Measurements from ENCODE around the gene GALK2. TPM values are rescaled to one million over a fixed set of nuclear protein-coding genes. Genes with fewer than 3 reads are reported as not detected.

Gene GALK2
- total RNA-seq, 1 donor from 2014 or later, result 28.6 TPM

DNA sequence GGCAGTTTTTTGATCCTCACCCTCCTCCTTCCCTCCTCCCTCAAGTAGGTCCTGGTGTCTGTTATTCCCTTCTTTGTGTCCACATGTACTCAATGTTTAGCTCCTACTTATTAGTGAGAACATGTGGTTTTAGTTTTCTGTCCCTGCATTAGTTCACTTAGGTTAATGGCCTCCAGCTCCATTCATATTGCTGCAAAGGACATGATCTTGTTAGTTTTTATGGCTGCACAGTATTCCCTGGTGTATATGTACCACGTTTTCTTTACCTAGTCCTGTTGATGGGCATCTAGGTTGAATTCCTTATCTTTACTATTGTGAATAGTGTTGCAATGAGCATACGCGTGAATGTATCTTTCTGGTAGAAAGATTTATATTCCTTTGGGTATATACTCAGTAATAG, 191.3 kb downstream of the GALK2 start:
- no peak for TF ChIP-seq CTCF (IDR thresholded peaks at IDR 0.05; ENCODE audit: insufficient read depth, low read length, poor library complexity, severe bottlenecking)
- DNase-seq (ENCODE audit: low read depth), result no peak
- Histone ChIP-seq H3K27me3 (ENCODE audit: control insufficient read depth, insufficient read depth, low read length) (no peaks in the 10 kb centered on the region), H3K36me3 (ENCODE audit: control insufficient read depth, insufficient read depth, low read length) (no peaks in the 10 kb centered on the region), H3K4me3 (ENCODE audit: low read depth, low read length) (no peak overlapping the region)

GRCh38 chr15:49366496-49366895, 196.4 kb downstream of the GALK2 start:
- Histone ChIP-seq H3K4me3 (ENCODE audit: low read depth, low read length) (no peak overlapping the region), H3K27me3 (ENCODE audit: control insufficient read depth, insufficient read depth, low read length) (no peaks in the 10 kb centered on the region), H3K36me3 (ENCODE audit: control insufficient read depth, insufficient read depth, low read length) (no peaks in the 10 kb centered on the region)
- no peak for DNase-seq (ENCODE audit: low read depth)
- no peak for TF ChIP-seq CTCF (IDR thresholded peaks at IDR 0.05; ENCODE audit: insufficient read depth, low read length, poor library complexity, severe bottlenecking)

DNA sequence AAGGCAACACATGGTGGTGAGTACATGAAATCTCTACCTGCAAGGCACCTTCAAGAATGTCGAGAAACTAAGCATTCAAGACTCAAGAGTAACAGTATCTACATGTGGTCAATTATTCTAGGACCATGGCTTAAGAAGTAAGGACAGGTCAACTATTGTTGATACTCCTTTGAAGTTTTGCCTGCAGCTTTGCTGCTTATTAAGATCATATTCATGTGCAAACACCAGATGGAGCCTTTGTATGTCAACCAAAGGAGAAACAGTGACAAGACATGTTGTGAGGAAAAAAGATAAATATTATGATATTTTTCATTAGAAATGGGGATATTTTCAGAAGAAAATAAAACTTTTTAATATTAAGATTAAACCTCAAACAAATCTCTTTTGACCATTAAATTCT, 200.7 kb downstream of the GALK2 start:
- H3K4me3 ChIP-seq (ENCODE audit: low read depth, low read length), result no peak overlapping the region
- H3K27me3 ChIP-seq (ENCODE audit: control insufficient read depth, insufficient read depth, low read length), result no peaks in the 10 kb centered on the region
- H3K36me3 ChIP-seq (ENCODE audit: control insufficient read depth, insufficient read depth, low read length), result no peaks in the 10 kb centered on the region
- DNase-seq (ENCODE audit: low read depth), result no peak
- TF ChIP-seq CTCF (IDR thresholded peaks at IDR 0.05; ENCODE audit: insufficient read depth, low read length, poor library complexity, severe bottlenecking), result no peak

DNA sequence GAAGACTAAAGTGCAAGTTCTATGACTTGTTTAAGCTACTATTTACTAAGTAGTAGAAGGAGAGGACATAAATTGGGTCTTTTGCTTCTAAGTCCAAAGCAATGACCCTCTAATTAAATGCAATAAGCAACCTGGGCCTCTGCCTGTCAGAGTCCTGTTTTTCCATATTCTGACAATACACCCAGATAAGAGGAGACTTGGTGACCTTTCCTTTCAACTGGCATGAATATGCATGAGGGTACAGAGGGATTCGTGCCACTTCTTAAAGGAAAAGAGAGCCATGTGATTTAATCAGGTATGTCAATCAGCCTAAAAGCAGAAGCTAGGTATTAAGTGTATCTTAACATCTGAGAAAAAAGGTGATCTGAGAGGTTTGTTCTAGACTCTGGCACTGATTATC, 202.3 kb downstream of the GALK2 start:
- no peak for TF ChIP-seq CTCF (IDR thresholded peaks at IDR 0.05; ENCODE audit: insufficient read depth, low read length, poor library complexity, severe bottlenecking)
- no peaks in the 10 kb centered on the region for H3K27me3 ChIP-seq (ENCODE audit: control insufficient read depth, insufficient read depth, low read length)
- no peaks in the 10 kb centered on the region for H3K36me3 ChIP-seq (ENCODE audit: control insufficient read depth, insufficient read depth, low read length)
- H3K4me3 ChIP-seq (ENCODE audit: low read depth, low read length), result no peak overlapping the region
- DNase-seq (ENCODE audit: low read depth), result no peak

GRCh38 chr15:49379996-49380395, 209.9 kb downstream of the GALK2 start:
- H3K4me3 ChIP-seq (ENCODE audit: low read depth, low read length), result no peak overlapping the region
- no peak for DNase-seq (ENCODE audit: low read depth)
- H3K36me3 ChIP-seq (ENCODE audit: control insufficient read depth, insufficient read depth, low read length), result no peaks in the 10 kb centered on the region
- no peaks in the 10 kb centered on the region for H3K27me3 ChIP-seq (ENCODE audit: control insufficient read depth, insufficient read depth, low read length)
- no peak for TF ChIP-seq CTCF (IDR thresholded peaks at IDR 0.05; ENCODE audit: insufficient read depth, low read length, poor library complexity, severe bottlenecking)

DNA sequence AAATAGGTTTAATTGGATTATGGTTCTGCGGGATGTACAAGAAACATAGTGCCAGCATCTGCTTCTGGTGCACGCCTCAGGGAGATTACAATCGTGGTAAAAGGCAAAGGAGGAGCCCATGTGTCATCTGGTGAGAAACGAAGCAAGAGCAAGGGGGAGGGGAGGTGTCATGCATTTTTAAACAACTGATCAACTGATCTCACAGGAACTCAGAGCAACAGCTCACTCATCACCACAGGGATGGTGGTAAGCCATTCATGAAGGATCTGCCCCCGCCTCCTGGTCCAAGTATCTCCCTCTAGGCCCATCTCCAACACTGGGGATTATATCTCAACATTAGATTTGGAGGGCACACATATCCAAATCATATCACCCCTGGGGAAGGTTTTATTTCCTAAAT, 210.9 kb downstream of the GALK2 start:
- Histone ChIP-seq H3K4me3 (ENCODE audit: low read depth, low read length) (no peak overlapping the region), H3K27me3 (ENCODE audit: control insufficient read depth, insufficient read depth, low read length) (no peaks in the 10 kb centered on the region), H3K36me3 (ENCODE audit: control insufficient read depth, insufficient read depth, low read length) (no peaks in the 10 kb centered on the region)
- no peak for DNase-seq (ENCODE audit: low read depth)
- no peak for TF ChIP-seq CTCF (IDR thresholded peaks at IDR 0.05; ENCODE audit: insufficient read depth, low read length, poor library complexity, severe bottlenecking)
